GM12878 (cell line): ENCODE measurements around the gene MCM5. TPM values are rescaled to one million over a fixed set of nuclear protein-coding genes. Genes with fewer than 3 reads are reported as not detected.

ENCODE experiments used
- CREM ChIP-seq: IDR thresholded peaks from 2 replicates; pipeline ENCODE4 v1.6.1; 2014; ENCODE audit warnings: antibody characterized with exemption, low read depth
- FOS ChIP-seq: IDR thresholded peaks from 3 replicates; pipeline ENCODE4 v1.6.1; 2011; ENCODE audit warnings: borderline replicate concordance; ENCODE audit not compliant: insufficient read length; ENCODE audit errors: extremely low read depth
- HDGF ChIP-seq: fragments of 450-650 bp; IDR thresholded peaks from 2 replicates; pipeline ENCODE4 v1.6.1; 2016; ENCODE audit warnings: antibody characterized with exemption
- KAT2A ChIP-seq: conservative IDR thresholded peaks from 2 replicates; pipeline ENCODE4 v1.6.1; 2011; ENCODE audit warnings: low read depth, low read length; ENCODE audit not compliant: control insufficient read depth
- MEF2A ChIP-seq: IDR thresholded peaks from 2 replicates; pipeline ENCODE4 v1.6.1; 2011; ENCODE audit warnings: low read depth, mild to moderate bottlenecking, low read length, moderate library complexity; ENCODE audit not compliant: insufficient read depth
- MEF2B ChIP-seq: fragments of 450-650 bp; IDR thresholded peaks from 2 replicates; pipeline ENCODE4 v1.6.1; 2018; ENCODE audit warnings: mild to moderate bottlenecking, moderate library complexity; ENCODE audit not compliant: partially characterized antibody, poor library complexity, severe bottlenecking
- MTA3 ChIP-seq: IDR thresholded peaks from 2 replicates; pipeline ENCODE4 v1.6.1; 2012; ENCODE audit warnings: low read length, inconsistent platforms, borderline replicate concordance
- NFYA ChIP-seq: IDR thresholded peaks from 2 replicates; pipeline ENCODE4 v1.6.1; 2011; ENCODE audit warnings: low read depth, mild to moderate bottlenecking, low read length, improper control_type of control experiment, borderline replicate concordance
- NFYB ChIP-seq: IDR thresholded peaks from 2 replicates; pipeline ENCODE4 v1.6.1; 2011; ENCODE audit warnings: low read depth, mild to moderate bottlenecking, low read length, improper control_type of control experiment, moderate library complexity; ENCODE audit not compliant: insufficient read depth
- PAX8 ChIP-seq: fragments of 450-650 bp; IDR thresholded peaks from 2 replicates; pipeline ENCODE4 v1.6.1; 2017; ENCODE audit warnings: mild to moderate bottlenecking, moderate library complexity
- POLR2AphosphoS2 ChIP-seq: IDR thresholded peaks from 2 replicates; pipeline ENCODE4 v1.6.1; 2011; ENCODE audit warnings: low read depth, mild to moderate bottlenecking, low read length, improper control_type of control experiment, moderate library complexity
- RCOR1 ChIP-seq: conservative IDR thresholded peaks from 2 replicates; pipeline ENCODE4 v1.6.1; 2012; ENCODE audit warnings: low read depth, low read length, improper control_type of control experiment
- SMARCA5 ChIP-seq: fragments of 450-650 bp; IDR thresholded peaks from 2 replicates; pipeline ENCODE4 v1.6.1; 2017; ENCODE audit warnings: mild to moderate bottlenecking
- SREBF2 ChIP-seq: IDR thresholded peaks from 2 replicates; pipeline ENCODE4 v1.6.1; 2012; ENCODE audit warnings: mild to moderate bottlenecking, low read length
- SRF ChIP-seq, 2 experiments: IDR thresholded peaks; 2 replicates each; pipeline ENCODE4 v1.6.1; 2011; ENCODE audit warnings: low read depth in 2 of 2, low read length in 2 of 2, mild to moderate bottlenecking in 1 of 2, moderate library complexity in 1 of 2
- STAT1 ChIP-seq: fragments of 450-650 bp; conservative IDR thresholded peaks from 2 replicates; pipeline ENCODE4 v1.6.1; 2014; ENCODE audit warnings: antibody characterized with exemption, mild to moderate bottlenecking
- SUZ12 ChIP-seq: fragments of 200-600 bp; sonication (generic); IDR thresholded peaks from one replicate; pipeline ENCODE4 v1.6.1; 2018; ENCODE audit warnings: antibody characterized with exemption, mild to moderate bottlenecking; ENCODE audit not compliant: unreplicated experiment
- TCF12 ChIP-seq: IDR thresholded peaks from 2 replicates; pipeline ENCODE4 v1.6.1; 2011; ENCODE audit warnings: low read depth, mild to moderate bottlenecking, low read length
- polyA plus RNA-seq, 11 experiments: library from polyadenylated mRNA; depleted of rRNA in 4 of 11; unstranded in 6 of 11; stranded (reverse) in 5 of 11; fragments of >200 nt; fragmentation: Nextera tagmentation in 4 of 11; fragmentation: Illumina TruSeq in 1 of 11; extraction: Ambion mirVana in 4 of 11; extraction: Trizol in 1 of 11; gene quantifications; 1 replicate in 1 of 11; 2 replicates in 10 of 11; pipeline versions ENCODE4 v1.2.1 to v1.2.3, GENCODE V29; 2011 to 2016; ENCODE audit warnings: inconsistent platforms in 2 of 11, missing spikeins in 2 of 11, low read depth in 1 of 11
- total RNA-seq, 4 experiments: library from RNA; depleted of rRNA in 3 of 4; stranded (reverse); fragments of >200 nt in 3 of 4; fragmentation: Illumina TruSeq in 1 of 4; extraction: Trizol in 1 of 4; gene quantifications; 2 replicates each; pipeline versions ENCODE4 v1.2.1 to v1.2.3, GENCODE V29; 2013 to 2021
- TF ChIP-seq, protein P1 (sequence below): fragments of 150-350 bp; IDR thresholded peaks from 2 replicates; pipeline ENCODE4 v1.6.1; 2016; ENCODE audit warnings: low read depth, low read length
- TF ChIP-seq, protein P2 (sequence below): fragments of 450-650 bp; IDR thresholded peaks from 2 replicates; pipeline ENCODE4 v1.6.1; 2017; ENCODE audit warnings: mild to moderate bottlenecking, low read depth, inconsistent platforms; ENCODE audit not compliant: poor library complexity, severe bottlenecking
- TF ChIP-seq, protein P3 (sequence below): fragments of 450-650 bp; IDR thresholded peaks from 2 replicates; pipeline ENCODE4 v1.6.1; 2016; ENCODE audit warnings: mild to moderate bottlenecking
- TF ChIP-seq, protein P4 (sequence below): fragments of 450-650 bp; IDR thresholded peaks from 2 replicates; pipeline ENCODE4 v1.6.1; 2014; ENCODE audit warnings: mild to moderate bottlenecking

MCM5 gene
- total and polyA plus RNA-seq, 10 of the 15 experiments (the other 5 are each of a cell fraction or from before 2014, with no cell fraction given), result 14.1 to 360 (median 164) TPM

DNA sequence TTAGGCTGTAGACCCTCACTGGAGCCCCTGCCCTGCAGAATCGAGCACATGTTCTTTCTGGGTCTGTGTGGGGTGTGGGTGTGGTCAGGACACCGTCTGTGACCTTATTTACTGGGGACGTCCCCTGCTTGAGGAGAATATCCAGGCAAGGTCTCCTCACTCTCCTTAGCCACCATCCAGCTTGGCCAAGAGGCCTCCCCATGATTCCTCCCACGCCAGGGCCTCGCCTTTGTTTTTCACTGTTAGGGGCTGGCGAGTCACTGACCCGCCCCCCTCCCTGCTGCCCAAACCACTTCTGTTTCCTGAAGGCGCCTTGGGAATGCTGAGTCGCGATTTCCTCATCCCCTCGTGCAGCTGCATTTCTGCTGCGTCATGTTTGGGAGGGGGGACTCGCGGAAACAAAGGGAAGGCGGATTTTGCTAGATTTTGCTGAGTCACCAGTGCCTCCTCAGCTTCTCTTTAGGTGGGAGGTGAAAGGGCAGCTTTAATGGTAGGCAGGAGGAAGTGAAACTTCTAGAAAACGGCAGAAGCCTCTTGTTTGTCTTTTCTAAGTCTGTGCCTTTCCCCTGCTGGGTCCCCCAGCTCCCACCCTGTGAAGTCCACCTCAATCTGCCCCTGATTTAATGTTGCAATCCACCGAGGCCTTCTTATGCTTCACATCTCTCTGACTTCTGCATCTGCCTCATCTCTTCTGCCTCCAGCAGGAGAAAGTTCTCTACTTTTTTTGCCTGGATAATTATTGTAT lies 23.0 kb upstream of the MCM5 start (continued):
- TF ChIP-seq SUZ12 (no peak), HDGF (peak; percentile 49; the same call in 1 of the 2 replicates), SMARCA5 (peak; percentile 60; the same call in 1 of the 2 replicates), TCF12 (peak; percentile 76), NFYB (no peak), SRF (IDR thresholded peaks at IDR 0.05; ENCODE audit: low read depth in 2 of 2, low read length in 2 of 2) (0 out of 4 replicates have a peak, but pooled peaks of 1 of the 2 experiments have one; percentile 37), FOS (no peak), NFYA (no peak), CREM (peak; percentile 70), MEF2B (peak; percentile 62), KAT2A (no peak), STAT1 (no peak), MTA3 (no peak), POLR2AphosphoS2 (no peak), RCOR1 (no peak), SREBF2 (no peak), PAX8 (no peak), MEF2A (no peak)
- TF ChIP-seq, protein P1, sequence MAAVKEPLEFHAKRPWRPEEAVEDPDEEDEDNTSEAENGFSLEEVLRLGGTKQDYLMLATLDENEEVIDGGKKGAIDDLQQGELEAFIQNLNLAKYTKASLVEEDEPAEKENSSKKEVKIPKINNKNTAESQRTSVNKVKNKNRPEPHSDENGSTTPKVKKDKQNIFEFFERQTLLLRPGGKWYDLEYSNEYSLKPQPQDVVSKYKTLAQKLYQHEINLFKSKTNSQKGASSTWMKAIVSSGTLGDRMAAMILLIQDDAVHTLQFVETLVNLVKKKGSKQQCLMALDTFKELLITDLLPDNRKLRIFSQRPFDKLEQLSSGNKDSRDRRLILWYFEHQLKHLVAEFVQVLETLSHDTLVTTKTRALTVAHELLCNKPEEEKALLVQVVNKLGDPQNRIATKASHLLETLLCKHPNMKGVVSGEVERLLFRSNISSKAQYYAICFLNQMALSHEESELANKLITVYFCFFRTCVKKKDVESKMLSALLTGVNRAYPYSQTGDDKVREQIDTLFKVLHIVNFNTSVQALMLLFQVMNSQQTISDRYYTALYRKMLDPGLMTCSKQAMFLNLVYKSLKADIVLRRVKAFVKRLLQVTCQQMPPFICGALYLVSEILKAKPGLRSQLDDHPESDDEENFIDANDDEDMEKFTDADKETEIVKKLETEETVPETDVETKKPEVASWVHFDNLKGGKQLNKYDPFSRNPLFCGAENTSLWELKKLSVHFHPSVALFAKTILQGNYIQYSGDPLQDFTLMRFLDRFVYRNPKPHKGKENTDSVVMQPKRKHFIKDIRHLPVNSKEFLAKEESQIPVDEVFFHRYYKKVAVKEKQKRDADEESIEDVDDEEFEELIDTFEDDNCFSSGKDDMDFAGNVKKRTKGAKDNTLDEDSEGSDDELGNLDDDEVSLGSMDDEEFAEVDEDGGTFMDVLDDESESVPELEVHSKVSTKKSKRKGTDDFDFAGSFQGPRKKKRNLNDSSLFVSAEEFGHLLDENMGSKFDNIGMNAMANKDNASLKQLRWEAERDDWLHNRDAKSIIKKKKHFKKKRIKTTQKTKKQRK, result no peak
- TF ChIP-seq, protein P2, sequence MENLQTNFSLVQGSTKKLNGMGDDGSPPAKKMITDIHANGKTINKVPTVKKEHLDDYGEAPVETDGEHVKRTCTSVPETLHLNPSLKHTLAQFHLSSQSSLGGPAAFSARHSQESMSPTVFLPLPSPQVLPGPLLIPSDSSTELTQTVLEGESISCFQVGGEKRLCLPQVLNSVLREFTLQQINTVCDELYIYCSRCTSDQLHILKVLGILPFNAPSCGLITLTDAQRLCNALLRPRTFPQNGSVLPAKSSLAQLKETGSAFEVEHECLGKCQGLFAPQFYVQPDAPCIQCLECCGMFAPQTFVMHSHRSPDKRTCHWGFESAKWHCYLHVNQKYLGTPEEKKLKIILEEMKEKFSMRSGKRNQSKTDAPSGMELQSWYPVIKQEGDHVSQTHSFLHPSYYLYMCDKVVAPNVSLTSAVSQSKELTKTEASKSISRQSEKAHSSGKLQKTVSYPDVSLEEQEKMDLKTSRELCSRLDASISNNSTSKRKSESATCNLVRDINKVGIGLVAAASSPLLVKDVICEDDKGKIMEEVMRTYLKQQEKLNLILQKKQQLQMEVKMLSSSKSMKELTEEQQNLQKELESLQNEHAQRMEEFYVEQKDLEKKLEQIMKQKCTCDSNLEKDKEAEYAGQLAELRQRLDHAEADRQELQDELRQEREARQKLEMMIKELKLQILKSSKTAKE, result peak; percentile 87
- TF ChIP-seq, protein P3, sequence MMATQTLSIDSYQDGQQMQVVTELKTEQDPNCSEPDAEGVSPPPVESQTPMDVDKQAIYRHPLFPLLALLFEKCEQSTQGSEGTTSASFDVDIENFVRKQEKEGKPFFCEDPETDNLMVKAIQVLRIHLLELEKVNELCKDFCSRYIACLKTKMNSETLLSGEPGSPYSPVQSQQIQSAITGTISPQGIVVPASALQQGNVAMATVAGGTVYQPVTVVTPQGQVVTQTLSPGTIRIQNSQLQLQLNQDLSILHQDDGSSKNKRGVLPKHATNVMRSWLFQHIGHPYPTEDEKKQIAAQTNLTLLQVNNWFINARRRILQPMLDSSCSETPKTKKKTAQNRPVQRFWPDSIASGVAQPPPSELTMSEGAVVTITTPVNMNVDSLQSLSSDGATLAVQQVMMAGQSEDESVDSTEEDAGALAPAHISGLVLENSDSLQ, result no peak
- TF ChIP-seq, protein P4, sequence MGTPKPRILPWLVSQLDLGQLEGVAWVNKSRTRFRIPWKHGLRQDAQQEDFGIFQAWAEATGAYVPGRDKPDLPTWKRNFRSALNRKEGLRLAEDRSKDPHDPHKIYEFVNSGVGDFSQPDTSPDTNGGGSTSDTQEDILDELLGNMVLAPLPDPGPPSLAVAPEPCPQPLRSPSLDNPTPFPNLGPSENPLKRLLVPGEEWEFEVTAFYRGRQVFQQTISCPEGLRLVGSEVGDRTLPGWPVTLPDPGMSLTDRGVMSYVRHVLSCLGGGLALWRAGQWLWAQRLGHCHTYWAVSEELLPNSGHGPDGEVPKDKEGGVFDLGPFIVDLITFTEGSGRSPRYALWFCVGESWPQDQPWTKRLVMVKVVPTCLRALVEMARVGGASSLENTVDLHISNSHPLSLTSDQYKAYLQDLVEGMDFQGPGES, result no peak
